PC-3 (cell line): ENCODE data around the gene FAM163B.

Source experiments
- CTCF ChIP-seq: fragments of 300-600 bp; sonication (generic); conservative IDR thresholded peaks from 2 replicates; pipeline ENCODE4 v1.5.1; 2017; ENCODE audit warnings: antibody characterized with exemption, low read depth, mild to moderate bottlenecking, low read length
- EZH2 ChIP-seq: fragments of 300-600 bp; sonication (generic); IDR thresholded peaks from one replicate; pipeline ENCODE4 v1.6.1; 2017; ENCODE audit warnings: antibody characterized with exemption, mild to moderate bottlenecking, low read length; ENCODE audit not compliant: unreplicated experiment
- EZH2phosphoT487 ChIP-seq: fragments of 300-600 bp; sonication (generic); IDR thresholded peaks from 2 replicates; pipeline ENCODE4 v1.6.1; 2018; ENCODE audit warnings: mild to moderate bottlenecking, antibody characterized with exemption, low read length, borderline replicate concordance

GRCh38 chr9:133571896-133572595 lies 37.1 kb downstream of the FAM163B start:
- no peak for TF ChIP-seq CTCF
- TF ChIP-seq EZH2, result no peak
- TF ChIP-seq EZH2phosphoT487, result no peak
